Tibial artery (tissue), 4 donors: ENCODE measurements around the gene PSMD13.
A peak's percentile ranks its signal among the peaks of the same experiment; 100 is the strongest.

Source experiments
- DNase-seq, 2 donors: peaks; one replicate each; pipeline ENCODE4 v3.0.0-alpha.2; 2019
- H3K27ac ChIP-seq, 2 donors: fragments of 200-600 bp; sonication (generic) in 1 of 2; 1 replicate in 1 of 2; 2 replicates in 1 of 2; pipeline ENCODE4 v1.5.1; 2018 to 2019; ENCODE audit warnings: mild to moderate bottlenecking in 1 of 2
- H3K27me3 ChIP-seq, 2 donors: fragments of 200-600 bp; sonication (generic) in 1 of 2; one replicate each; pipeline versions ENCODE4 v1.5.1 to v1.6.0; 2016 to 2019
- H3K36me3 ChIP-seq, 3 donors: fragments of 200-600 bp; sonication (generic) in 2 of 3; one replicate each; pipeline ENCODE4 v1.5.1; 2016 to 2019; ENCODE audit warnings: mild to moderate bottlenecking in 2 of 3
- H3K4me1 ChIP-seq, 4 donors: fragments of 200-600 bp; sonication (generic) in 2 of 4; 1 replicate in 3 of 4; 2 replicates in 1 of 4; pipeline ENCODE4 v1.5.1; 2016 to 2019
- H3K4me3 ChIP-seq, 2 donors: fragments of 200-600 bp; sonication (generic) in 1 of 2; 1 replicate in 1 of 2; 2 replicates in 1 of 2; pipeline ENCODE4 v1.5.1; 2018 to 2019; ENCODE audit warnings: mild to moderate bottlenecking in 2 of 2
- H3K9me3 ChIP-seq, 3 donors: fragments of 200-600 bp; sonication (generic) in 1 of 3; one replicate each; pipeline ENCODE4 v1.5.1; 2016 to 2019
- intact Hi-C: fragments of 100-400 bp; cut with DNase I; formaldehyde crosslinking; loops from one replicate; pipeline ENCODE4 v1.15.0; 2023; ENCODE audit warnings: low total_unique reads
- TF ChIP-seq, protein P1 (sequence below), 2 experiments: fragments of 200-600 bp in 1 of 2; fragments of 450-650 bp in 1 of 2; IDR thresholded peaks; one replicate each; pipeline ENCODE4 v1.5.1; 2017 to 2019; ENCODE audit warnings: antibody characterized with exemption in 2 of 2, mild to moderate bottlenecking in 1 of 2, moderate library complexity in 1 of 2

The PSMD13 gene

DNA sequence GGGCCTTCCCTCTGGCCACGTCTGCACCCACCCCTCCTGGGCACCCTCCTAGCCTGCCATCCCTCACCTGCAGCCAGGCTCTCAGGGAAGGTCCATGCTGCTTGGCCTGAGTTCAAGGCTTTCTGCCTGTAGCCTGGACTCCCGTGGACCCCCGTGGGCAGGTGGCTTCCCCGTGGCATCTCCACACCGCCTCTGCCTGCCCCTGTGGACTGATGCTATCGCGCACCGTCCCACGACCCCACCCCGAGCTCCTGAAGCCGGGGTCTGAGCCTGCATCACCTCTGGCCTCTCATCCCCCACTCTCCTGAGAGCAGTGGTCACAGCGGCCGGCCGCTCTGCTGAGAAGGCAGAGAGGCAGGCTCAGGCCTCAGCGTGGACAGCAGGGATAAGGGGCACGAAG, 58.0 kb downstream of the PSMD13 start:
- Histone ChIP-seq H3K27me3 (peaks cover 0 to 52% of the 10 kb centered on the region in 2 donors), H3K4me1 (peaks cover 0 to 13% (median 3%) of the 10 kb centered on the region in 4 donors), H3K27ac (no peak overlapping the region), H3K36me3 (peaks cover 0 to 38% (median 10%) of the 10 kb centered on the region in 3 donors), H3K9me3 (no peaks in the 10 kb centered on the region), H3K4me3 (no peak overlapping the region)
- intact Hi-C loops: no loop called here
- peak; percentile 17 to 66 for DNase-seq
- TF ChIP-seq, protein P1, sequence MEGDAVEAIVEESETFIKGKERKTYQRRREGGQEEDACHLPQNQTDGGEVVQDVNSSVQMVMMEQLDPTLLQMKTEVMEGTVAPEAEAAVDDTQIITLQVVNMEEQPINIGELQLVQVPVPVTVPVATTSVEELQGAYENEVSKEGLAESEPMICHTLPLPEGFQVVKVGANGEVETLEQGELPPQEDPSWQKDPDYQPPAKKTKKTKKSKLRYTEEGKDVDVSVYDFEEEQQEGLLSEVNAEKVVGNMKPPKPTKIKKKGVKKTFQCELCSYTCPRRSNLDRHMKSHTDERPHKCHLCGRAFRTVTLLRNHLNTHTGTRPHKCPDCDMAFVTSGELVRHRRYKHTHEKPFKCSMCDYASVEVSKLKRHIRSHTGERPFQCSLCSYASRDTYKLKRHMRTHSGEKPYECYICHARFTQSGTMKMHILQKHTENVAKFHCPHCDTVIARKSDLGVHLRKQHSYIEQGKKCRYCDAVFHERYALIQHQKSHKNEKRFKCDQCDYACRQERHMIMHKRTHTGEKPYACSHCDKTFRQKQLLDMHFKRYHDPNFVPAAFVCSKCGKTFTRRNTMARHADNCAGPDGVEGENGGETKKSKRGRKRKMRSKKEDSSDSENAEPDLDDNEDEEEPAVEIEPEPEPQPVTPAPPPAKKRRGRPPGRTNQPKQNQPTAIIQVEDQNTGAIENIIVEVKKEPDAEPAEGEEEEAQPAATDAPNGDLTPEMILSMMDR (IDR thresholded peaks at IDR 0.05): no peak

DNA sequence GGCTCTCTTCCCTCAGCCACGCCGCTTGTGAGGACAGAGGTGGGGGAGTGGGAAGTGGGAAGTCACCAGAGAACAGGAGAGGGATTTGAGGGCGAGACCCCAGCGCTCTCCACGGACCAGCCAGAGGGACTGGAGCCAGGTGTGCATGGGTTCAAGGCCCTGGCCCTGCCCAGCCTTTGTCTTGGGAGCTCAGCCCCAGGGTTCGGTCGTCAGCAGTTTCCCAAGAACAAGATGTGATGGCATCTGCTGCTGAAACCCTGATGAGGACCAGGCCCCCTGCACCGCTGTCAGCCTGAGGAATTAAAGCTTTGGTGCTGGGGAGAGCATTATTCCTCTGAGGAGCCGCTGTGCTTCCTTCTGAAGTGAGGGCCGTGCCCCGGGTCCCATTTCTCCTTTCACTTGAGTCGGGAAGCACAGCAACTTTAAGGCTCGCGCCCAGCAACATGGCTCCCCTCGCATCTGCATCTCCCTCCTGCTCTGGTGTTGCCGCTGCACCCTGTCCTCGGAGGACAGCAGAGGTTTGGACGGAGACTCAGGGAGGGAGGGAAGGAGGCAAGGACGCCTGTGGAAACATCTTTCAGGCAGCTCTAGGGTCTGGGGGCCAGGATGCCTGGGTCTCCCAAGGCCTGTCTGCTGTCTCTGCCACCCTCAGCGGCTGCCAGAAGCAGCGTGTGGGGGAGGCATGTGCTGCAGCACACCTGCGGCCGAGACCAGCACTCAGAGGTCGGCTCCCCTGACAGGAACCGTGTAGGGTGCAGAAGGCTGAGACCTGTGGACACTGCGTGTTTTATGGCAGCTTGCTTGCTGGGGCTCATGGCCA, 58.8 kb downstream of the PSMD13 start:
- intact Hi-C loops: no loop called here
- no peak overlapping the region for H3K27ac ChIP-seq
- peak; percentile 14 to 49 for DNase-seq
- TF ChIP-seq, protein P1 (IDR thresholded peaks at IDR 0.05): no peak
- H3K27me3 ChIP-seq: peaks cover 0 to 58% of the 10 kb centered on the region in 2 donors
- no peaks in the 10 kb centered on the region for H3K9me3 ChIP-seq
- H3K4me1 ChIP-seq: peaks cover 0 to 9% (median 0%) of the 10 kb centered on the region in 4 donors
- peaks cover 0 to 38% (median 10%) of the 10 kb centered on the region in 3 donors for H3K36me3 ChIP-seq
- no peak overlapping the region for H3K4me3 ChIP-seq

DNA sequence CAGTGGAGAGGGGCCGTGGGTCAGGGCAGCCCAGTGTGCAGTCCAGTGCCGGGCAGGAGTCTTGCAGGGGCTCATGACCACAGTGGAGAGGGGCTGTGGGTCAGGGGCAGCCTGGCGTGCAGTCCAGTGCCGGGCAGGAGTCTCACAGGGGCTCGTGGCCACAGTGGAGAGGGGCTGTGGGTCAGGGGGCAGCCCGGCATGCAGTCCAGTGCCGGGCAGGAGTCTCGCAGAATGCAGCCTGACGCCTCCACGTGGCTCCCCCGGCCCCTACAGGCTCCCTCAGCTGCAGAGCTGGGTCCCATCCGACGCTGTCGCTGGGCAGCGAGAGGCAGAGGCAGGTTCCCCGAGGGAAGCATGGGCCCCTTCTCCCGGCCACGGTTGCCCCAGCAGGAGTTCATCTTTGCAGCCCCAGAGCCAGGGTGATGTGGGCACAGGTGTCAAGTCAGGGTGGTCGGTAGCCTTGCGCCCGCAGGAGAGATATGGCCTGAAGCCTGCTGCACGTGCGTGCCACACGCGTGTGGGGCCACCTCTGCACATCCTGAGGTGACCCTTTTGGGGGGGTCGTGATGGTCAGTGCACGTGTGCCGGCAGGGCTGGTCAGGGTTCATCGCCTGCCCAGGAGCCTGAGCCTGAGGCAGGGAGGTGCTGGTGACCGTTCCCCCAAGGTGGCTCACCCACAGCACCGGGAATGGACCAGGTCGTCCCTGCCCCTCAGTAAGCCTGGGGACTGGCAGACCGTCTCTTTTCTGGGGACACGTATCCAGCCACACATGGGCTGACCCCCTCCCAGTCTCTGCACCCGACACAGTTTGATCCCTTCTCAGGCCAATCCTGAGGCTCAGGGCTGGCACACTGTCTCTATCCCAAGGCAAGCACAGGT, 59.6 kb downstream of the PSMD13 start:
- DNase-seq: peak; percentile 18 to 60
- no peak overlapping the region for H3K27ac ChIP-seq
- H3K27me3 ChIP-seq: peaks cover 0 to 60% of the 10 kb centered on the region in 2 donors
- intact Hi-C loops: no loop called here
- peaks cover 0 to 33% (median 10%) of the 10 kb centered on the region in 3 donors for H3K36me3 ChIP-seq
- peaks cover 0 to 9% (median 0%) of the 10 kb centered on the region in 4 donors for H3K4me1 ChIP-seq
- H3K9me3 ChIP-seq: no peaks in the 10 kb centered on the region
- TF ChIP-seq, protein P1 (IDR thresholded peaks at IDR 0.05): no peak
- H3K4me3 ChIP-seq: no peak overlapping the region

DNA sequence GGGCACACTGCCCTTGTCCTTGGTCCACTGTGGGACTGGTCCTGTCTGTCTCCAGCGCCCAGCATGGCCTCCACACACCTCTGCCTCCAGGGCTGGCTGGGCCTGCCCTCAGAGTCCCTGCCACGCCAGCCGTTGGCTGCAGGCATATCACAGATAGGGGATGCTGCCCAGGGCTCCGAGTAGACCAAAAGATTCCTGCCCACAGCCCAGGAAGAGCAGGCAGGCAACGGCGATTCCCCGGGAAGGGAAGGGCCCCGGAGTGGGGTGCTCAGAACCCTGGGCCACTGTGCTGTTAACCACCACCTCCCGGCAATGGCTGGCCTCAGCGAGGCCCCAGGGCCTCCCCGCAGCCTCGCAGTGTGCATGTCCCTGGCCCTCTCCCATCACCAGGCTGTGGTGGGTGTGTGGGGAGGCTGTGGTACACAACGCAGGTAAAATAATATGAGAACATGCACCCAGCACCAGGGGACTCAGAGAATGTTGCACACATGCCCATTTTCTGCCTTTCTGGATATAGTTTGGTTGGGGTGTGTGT, 60.3 kb downstream of the PSMD13 start:
- intact Hi-C loops: no loop called here
- peak; percentile 12 to 61 for DNase-seq
- Histone ChIP-seq H3K9me3 (no peaks in the 10 kb centered on the region), H3K36me3 (peaks cover 0 to 28% (median 7%) of the 10 kb centered on the region in 3 donors), H3K4me3 (no peak overlapping the region), H3K27me3 (peaks cover 0 to 60% of the 10 kb centered on the region in 2 donors), H3K4me1 (peaks cover 0 to 9% (median 0%) of the 10 kb centered on the region in 4 donors), H3K27ac (no peak overlapping the region)
- TF ChIP-seq, protein P1 (IDR thresholded peaks at IDR 0.05): no peak

DNA sequence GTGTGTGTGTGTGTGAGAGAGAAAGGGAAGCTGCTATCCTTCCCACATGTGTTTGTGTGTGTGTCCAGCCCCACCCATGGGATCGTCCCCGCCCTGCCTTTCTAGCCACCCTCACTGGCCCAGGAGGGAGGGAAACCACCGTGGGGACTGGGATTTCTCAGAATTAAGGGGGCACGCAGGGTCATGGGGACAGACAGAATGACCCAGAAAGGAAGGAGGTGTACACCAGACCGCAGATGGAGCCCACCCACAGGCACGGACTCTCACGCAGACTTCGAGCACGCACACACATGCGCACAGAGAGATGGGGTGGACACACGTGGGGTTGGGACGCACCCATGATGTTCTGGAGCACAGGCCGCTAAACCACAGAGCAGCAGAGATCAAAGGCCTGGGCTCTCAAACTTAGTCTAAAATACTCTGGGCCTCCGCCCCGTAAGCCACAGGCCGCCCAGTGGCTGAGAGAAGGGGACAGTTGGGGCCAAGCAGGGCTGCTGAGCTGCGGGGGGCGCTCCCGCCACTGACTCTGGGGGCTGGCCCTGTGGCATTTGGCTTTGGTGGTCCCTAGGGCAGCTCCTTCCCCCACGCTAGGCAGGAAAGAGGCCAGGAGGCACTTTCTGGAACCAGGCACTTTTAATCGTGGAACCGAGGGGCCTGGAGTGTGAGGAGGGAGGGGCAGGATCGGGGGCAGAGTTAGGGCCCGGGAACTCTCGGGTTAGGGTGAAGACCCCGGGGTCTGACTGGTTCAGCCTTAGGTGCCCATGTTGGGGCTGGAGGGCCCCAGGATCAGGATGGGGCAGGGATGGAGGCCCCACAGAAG, 61.0 kb downstream of the PSMD13 start:
- H3K4me3 ChIP-seq: no peak overlapping the region
- H3K27ac ChIP-seq: no peak overlapping the region
- H3K4me1 ChIP-seq: peaks cover 0 to 9% (median 0%) of the 10 kb centered on the region in 4 donors
- no peaks in the 10 kb centered on the region for H3K9me3 ChIP-seq
- peaks cover 0 to 60% of the 10 kb centered on the region in 2 donors for H3K27me3 ChIP-seq
- peak; percentile 22 to 55 for DNase-seq
- TF ChIP-seq, protein P1 (IDR thresholded peaks at IDR 0.05): no peak
- peaks cover 0 to 21% (median 6%) of the 10 kb centered on the region in 3 donors for H3K36me3 ChIP-seq
- intact Hi-C loops: no loop called here
